NB4 (cell line): ENCODE data around the gene EFCAB7.

Experiments used
- DNase-seq: peaks from one replicate; pipeline ENCODE4 v3.0.0; 2010; ENCODE audit warnings: low read depth
- H3K4me3 ChIP-seq: one replicate; pipeline ENCODE4 v1.5.1; 2011; ENCODE audit warnings: mild to moderate bottlenecking, low read depth, low read length, moderate library complexity
- CTCF ChIP-seq: IDR thresholded peaks from one replicate; pipeline ENCODE4 v1.5.1; 2012; ENCODE audit warnings: low read depth, low read length
- MAX ChIP-seq: IDR thresholded peaks from 2 replicates; pipeline ENCODE4 v1.6.1; 2011; ENCODE audit warnings: low read depth, low read length
- MYC ChIP-seq: IDR thresholded peaks from 2 replicates; pipeline ENCODE4 v1.6.1; 2011; ENCODE audit warnings: low read depth, low read length
- POLR2A ChIP-seq: IDR thresholded peaks from 2 replicates; pipeline ENCODE4 v1.6.1; 2011; ENCODE audit warnings: mild to moderate bottlenecking; ENCODE audit not compliant: insufficient read length; ENCODE audit errors: extremely low read depth

The EFCAB7 gene

GRCh38 chr1:63595435-63595834 lies 72.1 kb downstream of the EFCAB7 start:
- DNase-seq: no peak
- TF ChIP-seq MYC (no peak), POLR2A (no peak), MAX (no peak), CTCF (no peak)
- no peak overlapping the region for H3K4me3 ChIP-seq

GRCh38 chr1:63599799-63600198 lies 76.5 kb downstream of the EFCAB7 start:
- no peak for TF ChIP-seq CTCF
- TF ChIP-seq MYC: no peak
- no peak for TF ChIP-seq POLR2A
- no peak for TF ChIP-seq MAX
- no peak for DNase-seq
- no peak overlapping the region for H3K4me3 ChIP-seq

- no peak overlapping the region for H3K4me3 ChIP-seq
- no peak for DNase-seq
- no peak for TF ChIP-seq CTCF
- TF ChIP-seq MAX: no peak
- no peak for TF ChIP-seq MYC
- TF ChIP-seq POLR2A: no peak
Measured at GRCh38 chr1:63600248-63600647, 76.9 kb downstream of the EFCAB7 start.

GRCh38 chr1:63601061-63601460 lies 77.7 kb downstream of the EFCAB7 start:
- TF ChIP-seq POLR2A: no peak
- TF ChIP-seq MYC: no peak
- TF ChIP-seq MAX: no peak
- no peak for TF ChIP-seq CTCF
- no peak overlapping the region for H3K4me3 ChIP-seq

GRCh38 chr1:63601463-63601862 lies 78.1 kb downstream of the EFCAB7 start:
- H3K4me3 ChIP-seq: no peak overlapping the region
- DNase-seq: no peak
- TF ChIP-seq MYC (no peak), CTCF (no peak), POLR2A (no peak), MAX (no peak)

More at GRCh38 chr1:63601061-63601460, 77.7 kb downstream of the EFCAB7 start:
- peak; percentile 23 for DNase-seq

GRCh38 chr1:63601912-63602311 lies 78.6 kb downstream of the EFCAB7 start:
- TF ChIP-seq POLR2A: no peak
- no peak overlapping the region for H3K4me3 ChIP-seq
- no peak for DNase-seq
